MM.1S (cell line): ENCODE results near the gene NCR2.
"Not testable (repeated sequence)": the region's sequence is repeated elsewhere in the genome, so short reads cannot be mapped to it uniquely, and the experiment has no call there.

Experiments
- DNase-seq: peaks from one replicate; pipeline ENCODE4 v3.0.0-alpha.2; 2015
- H2AFZ ChIP-seq: fragments of 300-600 bp; sonication (generic); 2 replicates; pipeline ENCODE4 v1.6.0; 2016; ENCODE audit warnings: antibody characterized with exemption, low read length
- H3F3A ChIP-seq: fragments of 300-600 bp; sonication (generic); 2 replicates; pipeline ENCODE4 v1.6.1; 2016; ENCODE audit warnings: mild to moderate bottlenecking, antibody characterized with exemption, low read length, moderate library complexity, mixed read lengths; ENCODE audit not compliant: insufficient read depth
- H3K27ac ChIP-seq: fragments of 300-600 bp; sonication (generic); 2 replicates; pipeline ENCODE4 v1.5.1; 2016; ENCODE audit warnings: mild to moderate bottlenecking, low read length
- H3K27me3 ChIP-seq: fragments of 300-600 bp; sonication (generic); replicated peaks from 2 replicates; pipeline ENCODE4 v1.6.0; 2016; ENCODE audit warnings: low read length; ENCODE audit not compliant: insufficient read depth
- H3K36me3 ChIP-seq: fragments of 300-600 bp; sonication (generic); replicated peaks from 2 replicates; pipeline ENCODE4 v1.6.1; 2016; ENCODE audit warnings: mild to moderate bottlenecking, low read length, mixed read lengths; ENCODE audit not compliant: insufficient read depth
- H3K4me1 ChIP-seq: fragments of 300-600 bp; sonication (generic); 2 replicates; pipeline ENCODE4 v1.6.1; 2016; ENCODE audit warnings: low read length, mixed read lengths
- H3K4me2 ChIP-seq: fragments of 300-600 bp; sonication (generic); 2 replicates; pipeline ENCODE4 v1.6.0; 2016; ENCODE audit warnings: low read depth, low read length
- H3K4me3 ChIP-seq: fragments of 300-600 bp; sonication (generic); 2 replicates; pipeline ENCODE4 v1.5.1; 2016; ENCODE audit warnings: low read length, mixed read lengths
- H3K79me2 ChIP-seq: fragments of 300-600 bp; sonication (generic); 2 replicates; pipeline ENCODE4 v1.6.1; 2016; ENCODE audit warnings: mixed run types, low read length, mixed read lengths
- H3K9ac ChIP-seq: fragments of 300-600 bp; sonication (generic); 2 replicates; pipeline ENCODE4 v1.6.1; 2016; ENCODE audit warnings: low read length, mixed read lengths
- H3K9me2 ChIP-seq: fragments of 300-600 bp; sonication (generic); replicated peaks from 2 replicates; pipeline ENCODE4 v1.6.1; 2016; ENCODE audit warnings: mild to moderate bottlenecking, low read length, mixed read lengths; ENCODE audit not compliant: insufficient read depth
- H3K9me3 ChIP-seq: fragments of 300-600 bp; sonication (generic); replicated peaks from 2 replicates; pipeline ENCODE4 v1.6.1; 2016; ENCODE audit warnings: mild to moderate bottlenecking, low read length, mixed read lengths; ENCODE audit not compliant: insufficient read depth
- H4K20me1 ChIP-seq: fragments of 300-600 bp; sonication (generic); 2 replicates; pipeline ENCODE4 v1.6.1; 2016; ENCODE audit warnings: mild to moderate bottlenecking, low read length, moderate library complexity, mixed read lengths; ENCODE audit not compliant: insufficient read depth
- EZH2 ChIP-seq: fragments of 300-600 bp; sonication (generic); optimal IDR thresholded peaks from 2 replicates; pipeline ENCODE3; 2017; ENCODE audit warnings: low read depth, mild to moderate bottlenecking, antibody characterized with exemption, low read length, mixed read lengths
- EZH2phosphoT487 ChIP-seq: fragments of 300-600 bp; sonication (generic); IDR thresholded peaks from 2 replicates; pipeline ENCODE4 v1.6.1; 2018; ENCODE audit warnings: antibody characterized with exemption, low read length
- TF ChIP-seq, protein P1 (sequence below): fragments of 300-600 bp; sonication (generic); IDR thresholded peaks from 2 replicates; pipeline ENCODE4 v1.5.1; 2016; ENCODE audit warnings: antibody characterized with exemption, low read length, mixed read lengths

NCR2 gene

GRCh38 chr6:41294214-41294872 lies 41.1 kb upstream of the NCR2 start:
- no peak overlapping the region for H3K4me3 ChIP-seq
- no peaks in the 10 kb centered on the region for H3K79me2 ChIP-seq
- no peaks in the 10 kb centered on the region for H3K27me3 ChIP-seq
- peaks cover 4% of the 10 kb centered on the region; the same call in 1 of the 2 replicates for H3F3A ChIP-seq
- no peak for TF ChIP-seq EZH2
- TF ChIP-seq, protein P1, sequence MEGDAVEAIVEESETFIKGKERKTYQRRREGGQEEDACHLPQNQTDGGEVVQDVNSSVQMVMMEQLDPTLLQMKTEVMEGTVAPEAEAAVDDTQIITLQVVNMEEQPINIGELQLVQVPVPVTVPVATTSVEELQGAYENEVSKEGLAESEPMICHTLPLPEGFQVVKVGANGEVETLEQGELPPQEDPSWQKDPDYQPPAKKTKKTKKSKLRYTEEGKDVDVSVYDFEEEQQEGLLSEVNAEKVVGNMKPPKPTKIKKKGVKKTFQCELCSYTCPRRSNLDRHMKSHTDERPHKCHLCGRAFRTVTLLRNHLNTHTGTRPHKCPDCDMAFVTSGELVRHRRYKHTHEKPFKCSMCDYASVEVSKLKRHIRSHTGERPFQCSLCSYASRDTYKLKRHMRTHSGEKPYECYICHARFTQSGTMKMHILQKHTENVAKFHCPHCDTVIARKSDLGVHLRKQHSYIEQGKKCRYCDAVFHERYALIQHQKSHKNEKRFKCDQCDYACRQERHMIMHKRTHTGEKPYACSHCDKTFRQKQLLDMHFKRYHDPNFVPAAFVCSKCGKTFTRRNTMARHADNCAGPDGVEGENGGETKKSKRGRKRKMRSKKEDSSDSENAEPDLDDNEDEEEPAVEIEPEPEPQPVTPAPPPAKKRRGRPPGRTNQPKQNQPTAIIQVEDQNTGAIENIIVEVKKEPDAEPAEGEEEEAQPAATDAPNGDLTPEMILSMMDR = no peak
- no peak for TF ChIP-seq EZH2phosphoT487
- no peaks in the 10 kb centered on the region for H3K36me3 ChIP-seq
- no peak overlapping the region for H3K27ac ChIP-seq
- no peak overlapping the region for H3K4me2 ChIP-seq
- H3K9me3 ChIP-seq = no peaks in the 10 kb centered on the region
- peaks cover 12% of the 10 kb centered on the region for H3K4me1 ChIP-seq
- DNase-seq = no peak
- H2AFZ ChIP-seq = no peak overlapping the region
- no peak overlapping the region for H3K9ac ChIP-seq
- H3K9me2 ChIP-seq = no peaks in the 10 kb centered on the region
- H4K20me1 ChIP-seq = no peaks in the 10 kb centered on the region

GRCh38 chr6:41297248-41297647 lies 38.2 kb upstream of the NCR2 start:
- not testable (repeated sequence) for H3K27ac ChIP-seq, H4K20me1 ChIP-seq, H3K36me3 ChIP-seq, H3K79me2 ChIP-seq, H3K9me3 ChIP-seq, H3K4me2 ChIP-seq, H3K27me3 ChIP-seq, H2AFZ ChIP-seq, H3F3A ChIP-seq, DNase-seq, H3K9me2 ChIP-seq, H3K9ac ChIP-seq, H3K4me3 ChIP-seq
- peaks cover 18% of the 10 kb centered on the region for H3K4me1 ChIP-seq

- H3K27me3 ChIP-seq = no peaks in the 10 kb centered on the region
- H2AFZ ChIP-seq = 0 out of 2 replicates have a peak overlapping the region, but pooled peaks have one; percentile 20
- H3K4me3 ChIP-seq = no peak overlapping the region
- no peaks in the 10 kb centered on the region for H3K79me2 ChIP-seq
- DNase-seq = peak; percentile 74
- H3K36me3 ChIP-seq = no peaks in the 10 kb centered on the region
- no peak overlapping the region for H3K9ac ChIP-seq
- peaks cover 4% of the 10 kb centered on the region; the same call in 1 of the 2 replicates for H3F3A ChIP-seq
- no peaks in the 10 kb centered on the region for H3K9me3 ChIP-seq
- H3K27ac ChIP-seq = peak overlapping the region; percentile 54; the same call in 1 of the 2 replicates
- no peaks in the 10 kb centered on the region for H3K9me2 ChIP-seq
- no peaks in the 10 kb centered on the region for H4K20me1 ChIP-seq
- peaks cover 18% of the 10 kb centered on the region for H3K4me1 ChIP-seq
- TF ChIP-seq EZH2phosphoT487 = no peak
- TF ChIP-seq EZH2 = no peak
- peak overlapping the region; percentile 46 for H3K4me2 ChIP-seq
Observed at GRCh38 chr6:41298785-41299502, 36.5 kb upstream of the NCR2 start.

GRCh38 chr6:41302638-41303037 lies 32.8 kb upstream of the NCR2 start:
- no peaks in the 10 kb centered on the region for H3K36me3 ChIP-seq
- H3K27me3 ChIP-seq = no peaks in the 10 kb centered on the region
- H3K79me2 ChIP-seq = no peaks in the 10 kb centered on the region
- H2AFZ ChIP-seq = no peak overlapping the region
- peaks cover 18% of the 10 kb centered on the region for H3K4me1 ChIP-seq
- H3K4me3 ChIP-seq = no peak overlapping the region
- no peaks in the 10 kb centered on the region for H4K20me1 ChIP-seq
- H3K9me2 ChIP-seq = no peaks in the 10 kb centered on the region
- H3K4me2 ChIP-seq = no peak overlapping the region
- H3K27ac ChIP-seq = no peak overlapping the region
- no peak for DNase-seq
- peaks cover 4% of the 10 kb centered on the region; the same call in 1 of the 2 replicates for H3F3A ChIP-seq
- no peak overlapping the region for H3K9ac ChIP-seq
- TF ChIP-seq EZH2phosphoT487 = no peak
- TF ChIP-seq, protein P1 = no peak
- no peak for TF ChIP-seq EZH2
- H3K9me3 ChIP-seq = no peaks in the 10 kb centered on the region
